SIG-M5 (cell line): ENCODE data around the gene UBE2I.

Experiments
- DNase-seq: peaks from one replicate; lab custom pipeline; 2025; lab: John Stamatoyannopoulos, UW

Gene UBE2I

GRCh38 chr16:1343428-1344242, 34.2 kb downstream of the UBE2I start:
- no peak for DNase-seq

DNA sequence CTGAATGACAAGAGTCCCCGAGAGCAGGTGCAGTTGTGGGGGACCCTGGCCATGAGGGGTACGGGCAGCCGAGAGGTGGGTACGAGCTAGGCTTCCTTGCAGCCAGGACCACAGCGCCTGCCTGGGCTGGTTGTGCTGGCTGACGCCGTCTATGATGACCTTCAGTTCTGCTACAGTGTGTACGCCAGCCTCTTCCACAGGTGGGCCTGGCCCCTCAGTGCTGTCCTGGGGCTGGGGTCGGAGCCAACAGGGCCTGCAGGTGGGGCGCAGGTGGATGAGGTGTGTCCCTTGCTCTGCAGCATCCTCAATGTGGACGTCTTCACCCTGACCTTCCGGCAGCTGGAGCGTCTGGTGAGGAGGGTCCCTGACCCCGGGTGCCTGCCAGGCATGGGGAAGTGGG, 35.1 kb downstream of the UBE2I start:
- DNase-seq: no peak

DNA sequence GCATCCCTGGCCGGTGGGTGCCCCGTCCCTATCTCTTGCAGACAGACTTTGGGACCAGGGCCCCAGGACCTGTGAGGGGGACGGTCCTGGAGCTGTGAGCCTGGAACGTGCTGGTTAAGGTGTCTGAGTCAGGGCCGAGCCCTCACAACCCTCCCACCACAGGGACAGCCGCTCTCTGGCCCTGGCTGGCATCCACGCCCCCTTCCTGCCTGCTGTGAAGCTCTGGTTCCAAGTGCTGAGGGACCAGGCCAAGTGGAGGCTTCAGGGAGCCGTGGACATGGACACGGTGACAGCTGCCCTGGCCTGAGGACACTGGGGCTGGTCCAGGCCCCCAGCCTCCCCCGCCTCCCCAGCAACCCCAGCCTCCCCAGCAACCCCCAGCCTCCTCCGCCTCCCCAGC, 35.7 kb downstream of the UBE2I start:
- no peak for DNase-seq

- no peak for DNase-seq
Observed at GRCh38 chr16:1345651-1346421, 36.4 kb downstream of the UBE2I start.

GRCh38 chr16:1346422-1347285, 37.2 kb downstream of the UBE2I start:
- no peak for DNase-seq

GRCh38 chr16:1347286-1347855, 37.9 kb downstream of the UBE2I start:
- DNase-seq: no peak

DNA sequence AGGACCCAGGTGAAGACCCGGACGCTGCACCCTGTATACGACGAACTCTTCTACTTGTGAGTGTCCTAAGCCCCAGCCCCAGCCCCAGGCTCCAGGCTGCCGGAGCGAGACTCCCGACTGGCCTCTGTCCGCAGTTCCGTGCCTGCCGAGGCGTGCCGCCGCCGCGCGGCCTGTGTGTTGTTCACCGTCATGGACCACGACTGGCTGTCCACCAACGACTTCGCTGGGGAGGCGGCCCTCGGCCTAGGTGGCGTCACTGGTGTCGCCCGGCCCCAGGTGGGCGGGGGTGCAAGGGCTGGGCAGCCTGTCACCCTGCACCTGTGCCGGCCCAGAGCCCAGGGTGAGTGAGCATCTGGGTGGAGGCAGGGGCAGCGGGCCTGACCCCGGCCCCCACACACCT, 38.5 kb downstream of the UBE2I start:
- no peak for DNase-seq

- no peak for DNase-seq
Observed at GRCh38 chr16:1348441-1348840, 39.0 kb downstream of the UBE2I start.

DNA sequence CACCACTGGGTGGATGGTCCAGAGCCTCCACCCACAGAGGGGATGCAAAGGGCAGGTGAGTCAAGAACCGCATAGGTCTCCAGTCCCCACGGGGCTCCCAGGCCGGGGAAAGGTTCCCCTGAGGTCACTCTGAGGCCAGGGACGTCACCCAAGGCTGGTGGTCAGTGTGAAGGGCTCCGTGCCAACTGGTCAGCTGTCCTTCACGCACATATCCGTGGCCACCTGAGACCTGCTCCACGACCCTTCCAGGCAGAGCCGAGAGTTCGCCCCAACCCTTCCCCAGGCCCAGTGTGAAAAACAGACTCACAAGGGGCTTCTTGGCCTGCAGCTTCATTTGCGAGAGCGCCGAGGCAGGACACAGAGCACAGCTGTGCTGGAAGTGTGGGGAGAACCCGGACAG, 39.5 kb downstream of the UBE2I start:
- DNase-seq: no peak

- DNase-seq: no peak
Observed at GRCh38 chr16:1349351-1349750, 39.9 kb downstream of the UBE2I start.

DNA sequence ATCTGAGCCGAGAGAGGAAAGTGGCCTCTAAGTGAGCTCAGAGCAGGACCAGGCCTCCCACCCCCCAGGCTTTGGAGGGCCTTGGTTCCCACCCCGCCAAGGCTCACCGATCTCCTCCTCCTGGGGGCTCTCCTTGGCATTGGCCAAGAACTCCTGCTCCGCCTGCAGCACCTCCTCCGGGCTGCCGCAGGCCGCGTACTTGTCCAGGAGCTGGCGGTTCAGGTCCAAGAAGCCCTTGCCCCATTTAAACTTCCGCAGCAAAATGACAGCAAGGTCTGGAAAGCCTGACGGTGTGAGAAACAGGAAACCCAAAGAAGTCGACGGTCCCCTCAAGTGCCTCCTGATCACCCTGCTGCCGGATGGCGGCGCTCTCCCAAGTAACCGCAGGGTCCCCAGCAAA, 40.5 kb downstream of the UBE2I start:
- no peak for DNase-seq

DNA sequence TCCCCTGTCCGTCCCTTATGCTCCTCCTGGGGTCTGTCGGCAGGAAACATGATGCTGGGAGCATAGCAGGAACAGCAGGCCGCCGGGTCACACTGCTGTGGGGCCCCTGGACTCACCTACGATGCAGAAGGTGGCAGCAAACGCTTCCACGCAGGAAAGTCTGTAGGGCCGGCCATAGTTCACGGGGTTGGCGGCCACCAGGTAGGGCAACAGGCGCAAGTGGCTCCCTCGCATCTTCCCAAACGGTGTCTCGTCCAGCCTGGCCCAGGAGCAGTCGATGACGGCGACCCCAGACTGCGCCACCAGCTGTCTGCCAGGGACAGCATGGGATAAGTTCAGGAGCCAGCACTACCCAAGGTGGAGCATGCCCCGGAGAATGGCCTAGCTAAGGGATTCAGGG, 41.3 kb downstream of the UBE2I start:
- DNase-seq: no peak

GRCh38 chr16:1351215-1351581, 41.8 kb downstream of the UBE2I start:
- no peak for DNase-seq

GRCh38 chr16:1351582-1352362, 42.3 kb downstream of the UBE2I start, which contains the start of the genes GNPTG and TSR3:
GNPTG (plus strand) TSS chr16:1351931; CDS start chr16:1351966, 35 bp downstream.
TSR3 (minus strand) TSS chr16:1351878; CDS start chr16:1351804, 74 bp downstream.
- no peak for DNase-seq

DNA sequence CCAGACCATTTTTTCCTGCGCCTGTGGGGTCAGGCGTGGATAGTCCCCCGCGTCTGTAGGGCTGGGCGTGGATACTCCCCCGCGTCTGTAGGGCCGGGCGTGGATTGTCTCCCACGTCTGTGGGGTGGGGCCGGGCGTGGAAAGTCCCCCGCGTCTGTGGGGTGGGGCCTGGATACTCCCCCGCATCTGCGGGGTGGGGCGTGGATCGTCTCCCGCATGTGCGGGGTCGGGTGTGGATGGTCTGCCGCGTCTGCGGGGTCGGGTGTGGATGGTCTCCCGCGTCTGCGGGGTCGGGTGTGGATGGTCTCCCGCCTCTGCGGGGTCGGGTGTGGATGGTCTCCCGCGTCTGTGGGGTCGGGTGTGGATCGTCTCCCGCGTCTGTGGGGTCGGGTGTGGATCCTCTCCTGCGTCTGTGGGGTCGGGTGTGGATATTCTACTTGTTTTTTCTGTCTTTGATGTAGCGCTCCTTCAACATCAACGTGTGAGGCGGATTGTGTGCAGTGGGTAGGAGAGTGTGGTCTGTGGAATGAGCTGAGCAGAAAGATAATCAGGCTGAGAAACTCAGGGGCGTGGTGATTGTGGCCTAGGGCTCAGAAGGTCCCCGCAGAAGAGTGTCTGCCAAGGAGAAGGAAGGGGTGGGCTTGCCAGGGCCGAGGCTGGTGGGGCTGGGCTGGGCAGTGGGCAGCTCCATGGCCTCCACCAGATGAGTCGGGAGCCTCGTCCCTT, 45.5 kb downstream of the UBE2I start:
- no peak for DNase-seq

- DNase-seq: no peak
Observed at GRCh38 chr16:1355591-1355990, 46.2 kb downstream of the UBE2I start.

GRCh38 chr16:1356061-1356900, 46.8 kb downstream of the UBE2I start:
- no peak for DNase-seq

DNA sequence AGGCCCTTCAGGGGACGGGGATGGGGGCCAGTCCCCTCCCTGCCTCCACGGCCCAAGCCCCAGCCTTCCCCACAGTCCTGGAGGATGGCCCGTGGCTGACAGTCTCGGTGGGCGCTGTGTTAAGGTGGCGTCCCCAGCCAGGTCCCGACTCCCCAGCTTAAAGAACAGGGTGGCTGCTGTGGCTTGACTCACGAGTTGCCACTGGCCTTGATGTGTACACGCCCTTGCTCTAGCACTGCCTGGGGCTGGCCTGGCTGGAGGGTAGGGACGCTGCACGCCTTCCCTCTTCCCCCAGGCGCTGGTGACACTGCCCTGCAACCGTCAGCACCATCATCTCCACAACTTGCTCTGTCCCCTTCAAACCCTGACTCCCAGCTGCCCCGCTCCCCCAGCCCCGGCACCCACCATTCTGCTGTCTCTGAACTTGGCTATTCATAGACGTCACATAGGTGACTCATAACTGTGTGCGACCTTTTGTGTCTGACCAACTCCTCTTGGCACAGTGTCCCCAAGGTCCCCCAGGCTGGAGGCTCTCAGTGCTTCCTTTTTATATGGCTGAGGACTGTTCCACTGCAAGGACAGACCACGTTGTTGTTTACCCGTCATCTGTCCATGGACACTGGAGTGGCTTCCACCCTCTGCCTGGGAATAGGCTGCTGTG, 48.6 kb downstream of the UBE2I start:
- no peak for DNase-seq
